Measurements from ENCODE around the gene XKR7. TPM values are rescaled to one million over a fixed set of nuclear protein-coding genes. Genes with fewer than 3 reads are reported as not detected.

The XKR7 gene
- total RNA-seq, 1 experiment from 2014 or later, result 1.3 TPM

DNA sequence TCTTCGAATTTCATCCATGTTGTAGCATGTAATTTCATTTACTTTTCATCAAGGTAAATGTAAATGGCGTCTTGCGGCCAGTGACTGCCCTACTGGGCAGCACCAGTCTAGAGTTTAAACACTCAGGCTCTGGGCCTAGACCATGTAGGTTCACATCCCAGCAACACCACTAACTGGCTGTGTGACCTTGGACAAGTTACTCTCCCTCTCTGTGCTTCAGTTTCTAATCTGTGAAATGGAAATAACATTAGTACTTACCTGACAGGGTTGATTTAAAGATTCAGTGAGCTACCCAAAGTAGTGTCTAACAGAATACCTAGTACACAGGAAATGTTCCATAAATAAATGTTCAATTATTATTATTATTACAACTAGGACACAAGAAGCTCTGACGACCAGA lies 45.4 kb upstream of the XKR7 start:
- Histone ChIP-seq H3K27ac (ENCODE audit: insufficient read length, low read depth, low read length) (no peak overlapping the region), H4K91ac (ENCODE audit: insufficient read length, low read depth, low read length) (no peak overlapping the region), H3K27me3 (ENCODE audit: insufficient read depth, low read length) (no peaks in the 10 kb centered on the region), H4K8ac (replicated peaks; ENCODE audit: insufficient read length, low read depth, low read length) (no peak overlapping the region), H2BK12ac (ENCODE audit: insufficient read length, low read depth, low read length) (no peak overlapping the region), H2BK120ac (ENCODE audit: low read depth, low read length, poor library complexity, severe bottlenecking) (no peak overlapping the region), H3K14ac (ENCODE audit: insufficient read depth, low read length) (no peak overlapping the region), H2AFZ (ENCODE audit: low read length) (no peak overlapping the region), H3K79me1 (ENCODE audit: insufficient read depth, low read depth, low read length, poor library complexity, severe bottlenecking) (no peaks in the 10 kb centered on the region), H3K56ac (ENCODE audit: insufficient read length, low read depth, low read length) (no peak overlapping the region), H4K5ac (ENCODE audit: insufficient read length, low read depth, low read length) (no peak overlapping the region), H2BK15ac (ENCODE audit: low read depth, low read length) (no peak overlapping the region), H3K18ac (ENCODE audit: insufficient read length, low read depth, low read length) (no peak overlapping the region), H3K4ac (ENCODE audit: low read depth, low read length) (no peak overlapping the region), H3K23ac (ENCODE audit: insufficient read length, low read depth, low read length) (no peak overlapping the region), H2BK5ac (ENCODE audit: insufficient read length, low read length) (no peak overlapping the region), H2BK20ac (ENCODE audit: low read depth, low read length, poor library complexity, severe bottlenecking) (no peak overlapping the region), H3K79me2 (ENCODE audit: insufficient read depth, low read length) (no peaks in the 10 kb centered on the region), H2AK5ac (ENCODE audit: insufficient read length, low read length) (no peak overlapping the region), H3K9ac (ENCODE audit: extremely low read depth, insufficient read length, low read length) (no peak overlapping the region), H3K9me3 (ENCODE audit: control insufficient read depth, low read depth, low read length) (no peaks in the 10 kb centered on the region), H3K4me2 (ENCODE audit: insufficient read depth, insufficient read length, low read length) (no peak overlapping the region), H3K4me1 (ENCODE audit: insufficient read depth, low read length) (no peaks in the 10 kb centered on the region; the same call in 1 of the 2 replicates), H4K20me1 (ENCODE audit: control insufficient read depth, insufficient read depth, insufficient read length) (no peaks in the 10 kb centered on the region), H3K23me2 (ENCODE audit: insufficient read length, low read depth, low read length, poor library complexity, severe bottlenecking) (no peaks in the 10 kb centered on the region), H3T11ph (ENCODE audit: low read length) (no peak overlapping the region)
- H3K27ac Mint-ChIP-seq, result no peak overlapping the region
- H3K36me3 Mint-ChIP-seq (ENCODE audit: insufficient read depth in 1 of 3, low read depth in 3 of 3), result no peaks in the 10 kb centered on the region; a peak in 1 of 7 replicates
- no CpG with 5 or more reads among the region's 4 CpGs for WGBS (ENCODE audit: extremely low coverage, insufficient read length, low lambda C conversion rate)
- no peak for DNase-seq
- peaks cover 2% of the 10 kb centered on the region for H3K27me3 Mint-ChIP-seq (ENCODE audit: low read depth)
- no peak overlapping the region for H3K4me3 Mint-ChIP-seq
- TF ChIP-seq, protein P1, sequence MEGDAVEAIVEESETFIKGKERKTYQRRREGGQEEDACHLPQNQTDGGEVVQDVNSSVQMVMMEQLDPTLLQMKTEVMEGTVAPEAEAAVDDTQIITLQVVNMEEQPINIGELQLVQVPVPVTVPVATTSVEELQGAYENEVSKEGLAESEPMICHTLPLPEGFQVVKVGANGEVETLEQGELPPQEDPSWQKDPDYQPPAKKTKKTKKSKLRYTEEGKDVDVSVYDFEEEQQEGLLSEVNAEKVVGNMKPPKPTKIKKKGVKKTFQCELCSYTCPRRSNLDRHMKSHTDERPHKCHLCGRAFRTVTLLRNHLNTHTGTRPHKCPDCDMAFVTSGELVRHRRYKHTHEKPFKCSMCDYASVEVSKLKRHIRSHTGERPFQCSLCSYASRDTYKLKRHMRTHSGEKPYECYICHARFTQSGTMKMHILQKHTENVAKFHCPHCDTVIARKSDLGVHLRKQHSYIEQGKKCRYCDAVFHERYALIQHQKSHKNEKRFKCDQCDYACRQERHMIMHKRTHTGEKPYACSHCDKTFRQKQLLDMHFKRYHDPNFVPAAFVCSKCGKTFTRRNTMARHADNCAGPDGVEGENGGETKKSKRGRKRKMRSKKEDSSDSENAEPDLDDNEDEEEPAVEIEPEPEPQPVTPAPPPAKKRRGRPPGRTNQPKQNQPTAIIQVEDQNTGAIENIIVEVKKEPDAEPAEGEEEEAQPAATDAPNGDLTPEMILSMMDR (conservative IDR thresholded peaks at IDR 0.05), result no peak
- peaks cover 0 to 3% of the 10 kb centered on the region in 2 experiments; a peak in 1 of 5 replicates for H3K9me3 Mint-ChIP-seq
- H3K4me1 Mint-ChIP-seq, result peaks cover 50 to 58% of the 10 kb centered on the region in 2 experiments

Measured in H9 (cell line).